IPS-18c (cell line): ENCODE results near the gene ACTG2.

Experiments used
- H3K4me3 ChIP-seq: 2 replicates; pipeline ENCODE4 v1.7.0; 2013; ENCODE audit warnings: low read depth, mild to moderate bottlenecking, low read length, moderate library complexity; ENCODE audit not compliant: insufficient read depth
- H3K9me3 ChIP-seq: one replicate; pipeline ENCODE4 v1.6.1; 2013; ENCODE audit warnings: mild to moderate bottlenecking, low read length, moderate library complexity; ENCODE audit not compliant: control insufficient read depth, insufficient read depth

Gene ACTG2

GRCh38 chr2:73906847-73907505, 14.2 kb downstream of the ACTG2 start:
- H3K9me3 ChIP-seq, result no peaks in the 10 kb centered on the region
- H3K4me3 ChIP-seq, result no peak overlapping the region

- no peaks in the 10 kb centered on the region for H3K9me3 ChIP-seq
- H3K4me3 ChIP-seq, result no peak overlapping the region
Observed at GRCh38 chr2:73907840-73908452, 15.1 kb downstream of the ACTG2 start.

- H3K9me3 ChIP-seq, result no peaks in the 10 kb centered on the region
- no peak overlapping the region for H3K4me3 ChIP-seq
Observed at GRCh38 chr2:73908689-73909652, 16.2 kb downstream of the ACTG2 start.

- Histone ChIP-seq H3K9me3 (no peaks in the 10 kb centered on the region), H3K4me3 (no peak overlapping the region)
Observed at GRCh38 chr2:73910873-73911547, 18.2 kb downstream of the ACTG2 start.

GRCh38 chr2:73911548-73912208, 18.9 kb downstream of the ACTG2 start:
- no peaks in the 10 kb centered on the region for H3K9me3 ChIP-seq
- no peak overlapping the region for H3K4me3 ChIP-seq

- H3K9me3 ChIP-seq, result no peaks in the 10 kb centered on the region
Observed at GRCh38 chr2:73913414-73914054, 20.7 kb downstream of the ACTG2 start.

GRCh38 chr2:73914667-73915066, 21.9 kb downstream of the ACTG2 start:
- H3K9me3 ChIP-seq, result no peaks in the 10 kb centered on the region
- no peak overlapping the region for H3K4me3 ChIP-seq

More at GRCh38 chr2:73913414-73914054, 20.7 kb downstream of the ACTG2 start:
- H3K4me3 ChIP-seq, result no peak overlapping the region

GRCh38 chr2:73915437-73915993, 22.7 kb downstream of the ACTG2 start:
- Histone ChIP-seq H3K4me3 (no peak overlapping the region), H3K9me3 (no peaks in the 10 kb centered on the region)

- Histone ChIP-seq H3K4me3 (no peak overlapping the region), H3K9me3 (no peaks in the 10 kb centered on the region)
Observed at GRCh38 chr2:73916666-73917065, 23.9 kb downstream of the ACTG2 start.

- Histone ChIP-seq H3K9me3 (no peaks in the 10 kb centered on the region), H3K4me3 (no peak overlapping the region)
Observed at GRCh38 chr2:73917296-73917695, 24.5 kb downstream of the ACTG2 start.

- Histone ChIP-seq H3K9me3 (no peaks in the 10 kb centered on the region), H3K4me3 (no peak overlapping the region)
Observed at GRCh38 chr2:73917696-73918207, 24.9 kb downstream of the ACTG2 start.

GRCh38 chr2:73918856-73919255, 26.0 kb downstream of the ACTG2 start:
- no peak overlapping the region for H3K4me3 ChIP-seq
- no peaks in the 10 kb centered on the region for H3K9me3 ChIP-seq

GRCh38 chr2:73919596-73920228, 26.9 kb downstream of the ACTG2 start:
- Histone ChIP-seq H3K4me3 (no peak overlapping the region), H3K9me3 (no peaks in the 10 kb centered on the region)

GRCh38 chr2:73920577-73921545, 28.1 kb downstream of the ACTG2 start:
- Histone ChIP-seq H3K9me3 (no peaks in the 10 kb centered on the region), H3K4me3 (no peak overlapping the region)

- Histone ChIP-seq H3K4me3 (no peak overlapping the region), H3K9me3 (no peaks in the 10 kb centered on the region)
Observed at GRCh38 chr2:73921581-73921980, 28.8 kb downstream of the ACTG2 start.
